ENCODE results near the gene PAM16. TPM values are rescaled to one million over a fixed set of nuclear protein-coding genes. Genes with fewer than 3 reads are reported as not detected.

PAM16 gene
- total RNA-seq, 1 donor from 2014 or later, result 41.2 TPM

- Histone ChIP-seq H3K4me1 (peaks cover 10% of the 10 kb centered on the region), H3K27ac (peak overlapping the region; percentile 17), H3K27me3 (no peaks in the 10 kb centered on the region), H3K4me3 (no peak overlapping the region), H3K36me3 (no peaks in the 10 kb centered on the region), H3K9me3 (no peaks in the 10 kb centered on the region)
- TF ChIP-seq CTCF (IDR thresholded peaks at IDR 0.05), result peak; percentile 64
- intact Hi-C loops (cut with DNase I), result no loop called here
- peak; percentile 26 for ATAC-seq
- peak; percentile 86 for DNase-seq
Measured at GRCh38 chr16:4309833-4310266, 41.3 kb downstream of the PAM16 start.

- Histone ChIP-seq H3K4me1 (peaks cover 5% of the 10 kb centered on the region), H3K4me3 (no peak overlapping the region), H3K36me3 (no peaks in the 10 kb centered on the region), H3K9me3 (no peaks in the 10 kb centered on the region), H3K27me3 (no peaks in the 10 kb centered on the region), H3K27ac (no peak overlapping the region)
- DNase-seq (no peak), ATAC-seq (no peak)
- TF ChIP-seq CTCF (IDR thresholded peaks at IDR 0.05), result no peak
- intact Hi-C loops (cut with DNase I), result no loop called here
Measured at GRCh38 chr16:4309102-4309832, 41.9 kb downstream of the PAM16 start.

- Histone ChIP-seq H3K4me1 (peaks cover 5% of the 10 kb centered on the region), H3K27me3 (no peaks in the 10 kb centered on the region), H3K9me3 (no peaks in the 10 kb centered on the region), H3K27ac (peak overlapping the region; percentile 79), H3K4me3 (peak overlapping the region; percentile 54), H3K36me3 (no peaks in the 10 kb centered on the region)
- DNase-seq (peak; percentile 99), ATAC-seq (peak; percentile 96)
- TF ChIP-seq CTCF (IDR thresholded peaks at IDR 0.05), result peak; percentile 29
- intact Hi-C loops (cut with DNase I), result no loop called here
Measured at GRCh38 chr16:4307215-4308037, 43.7 kb downstream of the PAM16 start.

- Histone ChIP-seq H3K9me3 (no peaks in the 10 kb centered on the region), H3K4me1 (peaks cover 5% of the 10 kb centered on the region), H3K4me3 (peak overlapping the region; percentile 54), H3K27me3 (no peaks in the 10 kb centered on the region), H3K36me3 (no peaks in the 10 kb centered on the region), H3K27ac (peak overlapping the region; percentile 79)
- ATAC-seq (no peak), DNase-seq (no peak)
- no peak for TF ChIP-seq CTCF (IDR thresholded peaks at IDR 0.05)
- intact Hi-C loops (cut with DNase I), result no loop called here
Measured at GRCh38 chr16:4306470-4307214, 44.5 kb downstream of the PAM16 start.

GRCh38 chr16:4303973-4304372 lies 47.1 kb downstream of the PAM16 start:
- no peak overlapping the region for H3K4me3 ChIP-seq
- intact Hi-C loops (cut with DNase I), result no loop called here
- ATAC-seq, result no peak
- no peak for DNase-seq
- no peaks in the 10 kb centered on the region for H3K27me3 ChIP-seq
- H3K9me3 ChIP-seq, result no peaks in the 10 kb centered on the region
- H3K36me3 ChIP-seq, result no peaks in the 10 kb centered on the region
- no peak overlapping the region for H3K27ac ChIP-seq
- TF ChIP-seq CTCF (IDR thresholded peaks at IDR 0.05), result no peak
- H3K4me1 ChIP-seq, result peaks cover 14% of the 10 kb centered on the region
